ENCODE data around the gene OTUD7B. TPM values are rescaled to one million over a fixed set of nuclear protein-coding genes. Genes with fewer than 3 reads are reported as not detected.

Gene OTUD7B
- total and polyA plus RNA-seq, 10 of the 15 experiments (the other 5 are each of a cell fraction or from before 2014, with no cell fraction given), result 1.7 to 24.9 (median 6.6) TPM

DNA sequence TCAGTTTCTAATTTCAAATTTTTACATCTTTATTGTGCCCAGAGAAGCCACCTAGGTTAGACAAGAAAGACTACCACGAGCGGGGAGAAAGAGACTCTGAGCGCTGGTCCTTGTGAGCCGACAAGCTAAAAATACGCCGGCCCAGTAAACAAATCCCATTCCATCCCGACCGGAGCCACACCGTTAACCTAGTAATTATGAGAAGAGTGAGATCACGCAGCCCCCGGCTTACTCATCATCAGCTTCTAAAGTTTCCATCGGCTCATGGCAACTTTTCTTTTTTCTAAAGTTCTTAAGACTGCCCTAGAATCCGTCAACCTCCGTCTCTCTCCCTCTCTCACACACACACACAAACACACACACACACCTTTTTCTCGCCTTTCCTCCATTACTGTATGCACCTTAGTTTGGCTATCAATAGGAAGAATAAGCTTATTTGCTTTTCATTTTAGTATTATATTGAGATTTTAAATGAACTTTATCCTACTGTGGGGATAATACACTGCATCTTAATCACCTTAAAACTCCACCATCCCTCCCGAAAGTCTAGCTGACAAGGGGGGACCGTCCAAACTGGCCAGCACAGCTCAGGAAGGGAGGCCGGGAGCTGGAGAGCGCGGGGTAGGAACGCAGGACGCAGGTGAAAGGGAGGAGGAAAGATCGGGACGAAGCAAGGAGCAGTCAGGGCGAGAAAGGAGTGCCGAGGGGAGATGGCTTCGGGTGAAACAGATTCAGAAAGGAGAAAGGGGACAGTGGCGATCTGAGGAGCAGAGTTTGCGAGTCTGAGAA lies 728 bp downstream of the OTUD7B start:
- in situ Hi-C loops (cut with MboI), result no loop called here
- peak; percentile 32; the same call in 1 of the 2 replicates for TF ChIP-seq YY1 (IDR thresholded peaks at IDR 0.05; ENCODE audit: low read depth, low read length)
- TF ChIP-seq TCF7 (IDR thresholded peaks at IDR 0.05; ENCODE audit: borderline replicate concordance), result no peak
- TF ChIP-seq E2F4 (IDR thresholded peaks at IDR 0.05; ENCODE audit: low read depth, low read length), result no peak
- no peak for TF ChIP-seq MYC (IDR thresholded peaks at IDR 0.05; ENCODE audit: insufficient read depth, insufficient read length, insufficient replicate concordance, low read length, severe bottlenecking)
- TF ChIP-seq GABPA (IDR thresholded peaks at IDR 0.05; ENCODE audit: low read depth), result no peak
- TF ChIP-seq CHD4 (IDR thresholded peaks at IDR 0.05), result no peak
- peak; percentile 98 for TF ChIP-seq MLLT1 (IDR thresholded peaks at IDR 0.05)
- 0 out of 2 replicates have a peak, but pooled peaks have one; percentile 47 for TF ChIP-seq CHD1 (IDR thresholded peaks at IDR 0.05; ENCODE audit: low read depth, low read length)
- TF ChIP-seq, protein P1, sequence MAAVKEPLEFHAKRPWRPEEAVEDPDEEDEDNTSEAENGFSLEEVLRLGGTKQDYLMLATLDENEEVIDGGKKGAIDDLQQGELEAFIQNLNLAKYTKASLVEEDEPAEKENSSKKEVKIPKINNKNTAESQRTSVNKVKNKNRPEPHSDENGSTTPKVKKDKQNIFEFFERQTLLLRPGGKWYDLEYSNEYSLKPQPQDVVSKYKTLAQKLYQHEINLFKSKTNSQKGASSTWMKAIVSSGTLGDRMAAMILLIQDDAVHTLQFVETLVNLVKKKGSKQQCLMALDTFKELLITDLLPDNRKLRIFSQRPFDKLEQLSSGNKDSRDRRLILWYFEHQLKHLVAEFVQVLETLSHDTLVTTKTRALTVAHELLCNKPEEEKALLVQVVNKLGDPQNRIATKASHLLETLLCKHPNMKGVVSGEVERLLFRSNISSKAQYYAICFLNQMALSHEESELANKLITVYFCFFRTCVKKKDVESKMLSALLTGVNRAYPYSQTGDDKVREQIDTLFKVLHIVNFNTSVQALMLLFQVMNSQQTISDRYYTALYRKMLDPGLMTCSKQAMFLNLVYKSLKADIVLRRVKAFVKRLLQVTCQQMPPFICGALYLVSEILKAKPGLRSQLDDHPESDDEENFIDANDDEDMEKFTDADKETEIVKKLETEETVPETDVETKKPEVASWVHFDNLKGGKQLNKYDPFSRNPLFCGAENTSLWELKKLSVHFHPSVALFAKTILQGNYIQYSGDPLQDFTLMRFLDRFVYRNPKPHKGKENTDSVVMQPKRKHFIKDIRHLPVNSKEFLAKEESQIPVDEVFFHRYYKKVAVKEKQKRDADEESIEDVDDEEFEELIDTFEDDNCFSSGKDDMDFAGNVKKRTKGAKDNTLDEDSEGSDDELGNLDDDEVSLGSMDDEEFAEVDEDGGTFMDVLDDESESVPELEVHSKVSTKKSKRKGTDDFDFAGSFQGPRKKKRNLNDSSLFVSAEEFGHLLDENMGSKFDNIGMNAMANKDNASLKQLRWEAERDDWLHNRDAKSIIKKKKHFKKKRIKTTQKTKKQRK (IDR thresholded peaks at IDR 0.05; ENCODE audit: low read depth, low read length), result no peak
- 0 out of 2 replicates have a peak, but pooled peaks have one; percentile 11 for TF ChIP-seq CREB1 (IDR thresholded peaks at IDR 0.05; ENCODE audit: low read depth)
- TF ChIP-seq ZBED1 (IDR thresholded peaks at IDR 0.05; ENCODE audit: borderline replicate concordance), result no peak
- no peak for TF ChIP-seq EP300 (IDR thresholded peaks at IDR 0.05; ENCODE audit: borderline replicate concordance in 1 of 2, control insufficient read depth in 1 of 2, low read depth in 2 of 2, low read length in 2 of 2)
- TF ChIP-seq IRF5 (IDR thresholded peaks at IDR 0.05; ENCODE audit: borderline replicate concordance), result no peak
- TF ChIP-seq MEF2B (IDR thresholded peaks at IDR 0.05; ENCODE audit: partially characterized antibody, poor library complexity, severe bottlenecking), result no peak
- no peak for TF ChIP-seq HCFC1 (IDR thresholded peaks at IDR 0.05; ENCODE audit: low read length)

More for the DNA sequence above, 728 bp downstream of the OTUD7B start:
- 3% methylated on average over 28 of the region's 29 CpGs for WGBS (ENCODE audit: insufficient coverage, insufficient replicate concordance, low lambda C conversion rate, missing lambda C conversion rate)
- ChIA-PET SMC1A (ENCODE audit: uncharacterized antibody, unreplicated experiment) (interaction anchor here (0.8 to 8.5 kb wide), 10 partner anchors 10 to 156 kb away, joined by 3 to 73 read pairs (median 4); no protein-coding TSS in a partner anchor), RAD21 (ENCODE audit: unreplicated experiment) (interaction anchor here (0.7 to 4.7 kb wide), 6 partner anchors 9 to 159 kb away, joined by 3 to 29 read pairs (median 4); partner anchors contain the start of gene VPS45), POLR2A (interaction anchor here (0.9 to 3.2 kb wide), 8 partner anchors 9 to 142 kb away, joined by 3 to 28 read pairs (median 3); no protein-coding TSS in a partner anchor), CTCF (interaction anchor here (0.6 to 4.5 kb wide), 9 partner anchors 8 to 223 kb away, joined by 3 to 22 read pairs (median 4); no protein-coding TSS in a partner anchor)
- Histone ChIP-seq H3K4me2 (ENCODE audit: control insufficient read depth, insufficient read depth) (peak overlapping the region; percentile 68), H4K20me1 (ENCODE audit: control insufficient read depth, insufficient read depth) (no peaks in the 10 kb centered on the region), H3K27ac (ENCODE audit: control insufficient read depth, insufficient read depth) (peak overlapping the region; percentile 84), H2AFZ (ENCODE audit: control insufficient read depth, low read depth, low read length) (peak overlapping the region; percentile 99), H3K36me3 (ENCODE audit: control insufficient read depth in 2 of 2, insufficient read depth in 2 of 2, low read length in 1 of 2) (0 out of 4 replicates have a peak, but pooled peaks cover 0 to 4% of the 10 kb centered on the region in 2 experiments), H3K4me1 (ENCODE audit: control insufficient read depth, insufficient read depth, low read length) (no peaks in the 10 kb centered on the region), H3K4me3 (peak overlapping the region; percentile 99), H3K27me3 (replicated peaks in 1 of 2; ENCODE audit: control insufficient read depth in 2 of 2, insufficient read depth in 2 of 2, low read length in 1 of 2) (no peaks in the 10 kb centered on the region), H3K9me3 (replicated peaks; ENCODE audit: control insufficient read depth, insufficient read depth, low read length) (no peaks in the 10 kb centered on the region), H3K9ac (ENCODE audit: control insufficient read depth, insufficient read depth, low read length) (peak overlapping the region; percentile 89), H3K79me2 (ENCODE audit: control insufficient read depth, insufficient read depth, low read length) (peaks cover 30% of the 10 kb centered on the region)
- intact Hi-C loops (cut with micrococcal nuclease; ENCODE audit: unreplicated experiment), result loop anchor here (5.0 kb wide), 1 partner anchor 47 kb away; no protein-coding TSS in a partner anchor
- TSS peak; percentile 63 for BruUV-seq (replicated peaks)
- no peak for FAIRE-seq
- no peak for DNase-seq (ENCODE audit: low read depth, low spot score)
- ATAC-seq, result peak; percentile 58
